ENCODE measurements around the gene TRRAP.

Gene TRRAP

DNA sequence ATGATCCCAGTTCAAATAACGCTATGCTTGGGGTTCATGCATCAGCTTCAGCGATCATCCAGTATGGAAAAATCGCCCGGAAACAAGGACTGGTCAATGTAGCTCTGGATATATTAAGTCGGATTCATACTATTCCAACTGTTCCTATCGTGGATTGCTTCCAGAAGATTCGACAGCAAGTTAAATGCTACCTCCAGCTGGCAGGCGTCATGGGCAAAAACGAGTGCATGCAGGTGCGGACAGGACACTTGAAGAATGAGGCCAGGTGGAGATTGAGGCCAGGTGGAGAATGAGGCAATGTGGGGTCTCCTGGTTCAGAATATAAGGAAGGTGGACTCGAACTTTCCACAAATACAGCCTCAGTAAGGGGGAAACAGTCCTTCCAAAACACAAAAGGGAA lies 105.8 kb downstream of the TRRAP start:
- no peak for DNase-seq (ENCODE audit: low read depth in 4 of 4, low spot score in 1 of 4)

DNA sequence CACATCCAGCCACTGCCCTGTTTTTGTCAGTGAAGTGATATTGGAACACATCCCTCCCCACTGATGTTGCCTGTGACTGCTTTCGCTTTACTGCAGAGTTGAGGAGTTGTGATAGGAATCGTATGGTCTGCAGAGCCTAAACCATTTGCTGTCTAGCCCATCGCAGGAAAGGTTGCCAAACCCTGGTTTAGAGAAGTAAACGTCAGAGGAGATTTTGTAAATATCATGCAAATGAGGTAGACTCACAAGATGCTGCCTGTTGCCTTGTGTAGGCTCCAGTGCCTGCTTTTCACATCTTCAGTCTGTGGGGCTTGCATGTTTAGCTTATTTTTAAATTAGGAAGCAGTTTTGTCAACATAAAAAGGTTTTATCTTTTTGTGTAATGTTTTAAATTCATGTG lies 107.1 kb downstream of the TRRAP start:
- no peak for DNase-seq (ENCODE audit: low read depth in 4 of 4, low spot score in 1 of 4)

DNA sequence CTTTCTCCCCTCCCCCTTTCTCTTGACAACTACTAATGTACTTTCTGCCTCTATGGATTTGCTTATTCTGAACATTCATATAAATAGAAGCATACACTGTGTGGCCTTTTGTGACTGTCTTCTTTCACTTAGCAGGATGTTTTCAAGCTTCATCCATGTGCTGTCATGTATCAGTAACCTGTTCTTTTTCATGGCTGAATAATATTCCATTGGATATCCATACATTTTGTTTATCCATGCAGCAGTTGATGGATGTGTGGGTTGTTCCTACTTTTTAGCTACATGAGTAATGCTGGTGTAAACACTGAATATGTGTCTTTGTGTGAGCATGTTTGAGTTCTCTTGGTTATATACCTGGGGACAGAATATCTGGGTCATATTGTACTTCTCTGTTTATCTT lies 107.6 kb downstream of the TRRAP start:
- DNase-seq (ENCODE audit: low read depth in 4 of 4, low spot score in 1 of 4) = no peak

DNA sequence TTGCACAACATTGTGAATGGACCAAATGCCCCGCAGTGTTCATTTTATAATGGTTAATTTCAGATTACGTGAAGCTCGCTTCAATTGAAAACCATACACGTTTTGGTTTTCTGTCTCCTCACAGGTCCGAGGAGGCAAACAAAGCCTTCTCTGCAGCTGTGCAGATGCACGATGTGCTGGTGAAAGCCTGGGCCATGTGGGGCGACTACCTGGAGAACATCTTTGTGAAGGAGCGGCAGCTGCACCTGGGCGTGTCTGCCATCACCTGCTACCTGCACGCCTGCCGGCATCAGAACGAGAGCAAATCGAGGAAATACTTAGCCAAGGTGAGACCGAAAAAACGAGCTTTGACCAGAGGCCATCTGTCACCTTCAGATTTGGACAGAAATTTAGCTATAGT lies 110.3 kb downstream of the TRRAP start:
- no peak for DNase-seq (ENCODE audit: low read depth in 4 of 4, low spot score in 1 of 4)

DNA sequence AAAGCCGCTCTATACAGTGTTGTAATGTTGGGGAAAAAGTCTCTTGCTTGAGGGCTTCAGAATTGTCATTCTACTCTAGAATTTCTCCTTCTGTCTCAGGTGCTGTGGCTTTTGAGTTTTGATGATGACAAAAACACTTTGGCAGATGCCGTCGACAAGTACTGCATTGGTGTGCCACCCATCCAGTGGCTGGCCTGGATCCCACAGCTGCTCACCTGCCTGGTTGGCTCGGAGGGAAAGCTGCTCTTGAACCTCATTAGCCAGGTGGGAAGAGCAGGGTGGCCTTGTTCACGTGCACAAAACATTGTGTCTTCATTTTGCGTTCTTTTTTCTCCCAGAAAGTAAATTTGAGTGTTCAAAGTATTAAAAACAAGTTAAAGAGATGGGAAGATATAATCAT lies 112.0 kb downstream of the TRRAP start:
- no peak for DNase-seq (ENCODE audit: low read depth in 4 of 4, low spot score in 1 of 4)

DNA sequence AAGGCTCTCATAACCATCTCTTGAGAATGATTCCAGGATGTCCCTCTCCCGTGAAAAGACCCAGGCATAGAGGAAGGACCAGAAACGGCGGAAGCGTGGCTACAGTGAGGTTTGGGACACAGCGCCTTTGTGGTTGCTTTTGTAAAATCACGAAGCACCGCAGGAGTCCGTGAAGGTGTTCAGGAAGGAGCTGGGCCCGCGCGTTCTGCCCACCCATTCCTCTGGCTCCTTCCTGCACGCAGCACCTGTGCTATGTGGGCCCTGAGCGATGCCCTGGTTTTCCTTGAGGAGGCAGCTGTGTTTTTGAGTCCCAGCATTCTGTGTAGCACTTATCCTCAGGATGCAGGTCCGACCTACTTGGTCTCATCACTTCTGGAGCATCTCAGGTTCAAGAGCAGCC lies 112.8 kb downstream of the TRRAP start:
- DNase-seq (ENCODE audit: low read depth in 4 of 4, low spot score in 1 of 4) = no peak

DNA sequence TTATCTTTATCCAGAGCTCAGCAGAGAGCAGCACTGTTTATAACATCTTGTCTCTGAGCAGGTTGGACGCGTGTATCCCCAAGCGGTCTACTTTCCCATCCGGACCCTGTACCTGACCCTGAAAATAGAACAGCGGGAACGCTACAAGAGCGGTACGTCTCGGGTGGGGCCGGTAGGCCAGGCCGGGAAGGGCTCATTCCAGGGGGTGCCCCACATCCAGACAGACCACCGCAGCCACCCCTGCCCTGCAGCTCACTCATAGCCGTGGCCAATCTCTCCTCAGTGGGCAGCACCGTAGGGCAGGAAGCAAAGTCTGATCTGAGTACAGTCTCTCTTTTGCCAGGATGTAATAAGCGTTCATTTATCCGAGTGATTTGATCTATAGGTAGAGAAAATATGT lies 113.7 kb downstream of the TRRAP start:
- no peak for DNase-seq (ENCODE audit: low read depth in 4 of 4, low spot score in 1 of 4)

DNA sequence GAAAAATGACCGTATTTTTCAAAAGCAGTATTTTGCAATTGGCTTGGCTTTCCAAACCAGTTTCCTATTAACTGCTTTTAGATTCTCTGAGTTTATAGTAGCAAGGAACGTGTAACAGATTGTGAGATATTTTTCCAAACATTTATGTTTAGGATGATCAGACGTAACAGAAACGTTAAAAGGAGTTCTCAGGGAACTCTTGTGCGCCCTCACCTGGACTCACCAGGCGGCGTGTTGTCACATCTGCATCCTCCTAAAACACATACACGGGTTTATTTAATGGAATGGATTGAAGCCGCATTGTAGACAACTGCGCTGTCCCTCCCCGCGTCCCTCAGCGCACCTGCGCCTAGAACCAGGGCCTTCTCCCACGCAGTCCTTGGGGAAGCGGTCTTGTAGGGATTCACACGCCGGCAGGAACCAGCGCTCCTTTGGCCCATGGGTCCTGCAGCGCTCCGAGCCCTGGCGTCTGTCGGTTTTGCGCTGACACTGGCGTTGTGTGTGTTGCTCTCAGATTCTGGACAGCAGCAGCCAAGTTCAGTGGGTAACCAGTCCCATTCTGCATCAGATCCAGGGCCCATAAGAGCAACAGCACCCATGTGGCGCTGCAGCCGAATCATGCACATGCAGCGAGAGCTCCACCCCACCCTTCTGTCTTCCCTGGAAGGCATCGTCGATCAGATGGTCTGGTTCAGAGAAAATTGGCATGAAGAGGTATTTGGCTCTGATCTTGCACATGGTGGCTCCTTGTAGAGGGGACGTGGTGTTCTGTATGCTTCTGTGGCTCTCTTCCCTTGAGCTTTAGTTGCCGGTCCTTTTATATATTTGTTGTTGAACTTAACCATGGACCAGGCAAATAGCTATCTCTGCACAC lies 114.9 kb downstream of the TRRAP start:
- no peak for DNase-seq (ENCODE audit: low read depth in 4 of 4, low spot score in 1 of 4)

DNA sequence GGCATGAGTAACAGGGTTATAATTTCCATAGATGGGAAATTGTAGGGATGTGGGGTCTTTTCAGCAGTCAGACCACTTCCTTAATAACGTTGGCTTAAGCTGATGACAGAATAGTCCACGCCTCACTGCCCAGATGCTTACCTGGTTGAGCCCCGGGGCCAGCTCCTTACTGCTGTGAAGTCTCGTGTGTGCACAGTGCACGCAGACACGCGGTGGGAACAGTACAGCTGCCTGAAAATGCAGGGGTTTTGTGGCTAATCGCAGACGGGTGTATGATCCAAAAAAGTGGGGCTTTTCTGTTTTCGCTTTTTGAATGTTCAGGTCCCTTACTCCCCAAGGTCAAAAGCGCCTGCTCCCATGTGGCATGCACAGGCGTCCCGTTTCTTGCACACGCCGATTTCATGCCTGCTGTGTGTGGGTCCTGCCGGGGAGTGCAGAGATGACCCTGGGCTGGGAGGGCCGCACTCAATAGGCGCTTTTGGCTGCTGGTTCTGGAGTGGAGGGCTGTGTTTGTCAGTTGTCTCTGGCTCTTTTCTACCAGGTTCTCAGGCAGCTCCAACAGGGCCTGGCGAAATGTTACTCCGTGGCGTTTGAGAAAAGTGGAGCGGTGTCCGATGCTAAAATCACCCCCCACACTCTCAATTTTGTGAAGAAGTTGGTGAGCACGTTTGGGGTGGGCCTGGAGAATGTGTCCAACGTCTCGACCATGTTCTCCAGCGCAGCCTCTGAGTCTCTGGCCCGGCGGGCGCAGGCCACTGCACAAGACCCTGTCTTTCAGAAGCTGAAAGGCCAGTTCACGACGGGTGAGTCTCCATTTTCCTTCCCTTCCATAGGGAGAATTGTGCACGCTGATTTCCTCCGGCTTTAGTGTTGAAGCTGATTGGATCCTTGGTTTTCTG lies 116.0 kb downstream of the TRRAP start:
- DNase-seq (ENCODE audit: low read depth in 4 of 4, low spot score in 1 of 4) = no peak

DNA sequence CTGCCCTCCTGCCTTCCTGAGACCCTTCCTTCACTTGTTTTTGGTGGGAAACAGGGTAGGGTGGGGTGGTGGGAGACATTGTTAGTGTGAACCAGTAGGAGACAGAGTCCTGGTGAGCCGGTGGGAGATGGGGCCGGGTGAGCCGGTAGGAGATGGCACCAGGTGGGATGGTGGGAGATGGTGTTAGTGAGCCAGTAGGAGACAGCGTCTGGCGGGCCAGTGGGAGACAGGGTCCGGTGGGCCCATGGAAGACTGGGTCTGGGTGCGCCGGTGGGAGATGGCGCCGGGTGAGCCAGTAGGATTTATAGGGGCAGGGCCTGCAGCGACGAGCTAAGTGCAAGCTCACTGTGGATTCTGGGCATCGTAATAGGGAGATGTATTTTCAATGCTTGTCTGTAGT lies 116.8 kb downstream of the TRRAP start:
- DNase-seq (ENCODE audit: low read depth in 4 of 4, low spot score in 1 of 4) = no peak

DNA sequence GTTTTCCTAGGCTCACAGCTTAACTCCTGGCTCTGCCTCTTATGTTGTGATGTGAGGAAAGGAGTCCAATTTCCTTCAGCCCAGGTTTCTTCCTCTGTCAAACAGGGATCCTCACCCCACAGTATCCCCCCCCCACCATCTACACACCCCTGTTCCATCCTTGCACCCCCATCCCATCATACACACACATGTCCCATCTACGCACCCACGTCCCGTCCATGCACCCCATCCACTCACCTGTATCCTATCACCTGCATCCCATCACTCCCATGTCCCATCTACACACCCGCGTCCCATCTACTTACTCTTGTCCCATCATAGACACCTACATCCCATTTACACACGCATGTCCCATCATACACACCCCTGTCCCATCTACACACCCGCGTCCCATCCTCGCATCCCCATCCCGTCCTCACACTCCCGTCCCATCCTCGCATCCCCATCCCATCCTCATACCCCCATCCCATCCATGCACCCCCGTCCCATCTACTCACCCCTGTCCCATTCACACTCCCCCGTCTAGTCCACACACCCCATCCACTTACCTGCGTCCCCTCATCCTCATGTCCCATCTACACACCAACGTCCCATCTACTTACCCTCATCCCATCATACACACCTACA lies 117.3 kb downstream of the TRRAP start:
- DNase-seq (ENCODE audit: low read depth in 4 of 4, low spot score in 1 of 4) = no peak

DNA sequence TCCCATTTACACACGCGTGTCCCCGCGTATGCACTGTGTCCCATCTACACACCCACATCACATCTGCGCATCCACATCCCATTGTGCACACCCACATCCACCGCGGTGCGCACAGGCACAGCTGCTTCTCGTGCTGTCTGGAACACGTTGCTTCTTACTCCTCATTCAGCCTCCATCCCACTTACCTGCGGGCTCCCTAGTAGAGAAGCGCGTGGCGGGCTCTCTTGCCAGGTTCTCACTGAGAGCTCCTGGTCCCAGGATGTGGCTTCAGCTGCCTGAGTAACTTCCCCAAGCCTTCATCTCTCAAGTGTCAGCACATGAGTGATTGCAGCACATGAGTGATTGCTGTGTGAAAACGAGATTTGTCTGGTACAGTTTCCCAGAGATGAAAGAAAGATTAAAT lies 117.8 kb downstream of the TRRAP start:
- no peak for DNase-seq (ENCODE audit: low read depth in 4 of 4, low spot score in 1 of 4)

DNA sequence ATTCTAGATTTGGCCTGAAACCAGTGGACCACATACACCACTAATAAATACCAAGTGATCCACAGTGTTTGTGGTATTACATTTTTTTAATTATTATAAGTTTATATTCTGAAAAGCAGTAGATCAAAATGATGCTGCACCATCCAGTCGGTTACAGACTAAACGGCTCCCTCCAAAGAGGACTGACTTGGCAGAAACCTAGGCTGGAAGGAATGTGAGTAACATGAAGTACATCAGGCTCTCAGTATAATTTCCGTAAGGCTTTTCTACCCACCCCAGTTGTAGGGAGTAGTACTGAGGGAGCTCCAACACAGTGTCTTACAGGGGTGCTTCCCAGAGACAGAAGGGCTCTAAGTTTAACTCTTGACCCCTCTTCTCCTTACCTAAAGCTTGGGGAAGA lies 119.5 kb downstream of the TRRAP start:
- DNase-seq (ENCODE audit: low read depth in 4 of 4, low spot score in 1 of 4) = no peak

DNA sequence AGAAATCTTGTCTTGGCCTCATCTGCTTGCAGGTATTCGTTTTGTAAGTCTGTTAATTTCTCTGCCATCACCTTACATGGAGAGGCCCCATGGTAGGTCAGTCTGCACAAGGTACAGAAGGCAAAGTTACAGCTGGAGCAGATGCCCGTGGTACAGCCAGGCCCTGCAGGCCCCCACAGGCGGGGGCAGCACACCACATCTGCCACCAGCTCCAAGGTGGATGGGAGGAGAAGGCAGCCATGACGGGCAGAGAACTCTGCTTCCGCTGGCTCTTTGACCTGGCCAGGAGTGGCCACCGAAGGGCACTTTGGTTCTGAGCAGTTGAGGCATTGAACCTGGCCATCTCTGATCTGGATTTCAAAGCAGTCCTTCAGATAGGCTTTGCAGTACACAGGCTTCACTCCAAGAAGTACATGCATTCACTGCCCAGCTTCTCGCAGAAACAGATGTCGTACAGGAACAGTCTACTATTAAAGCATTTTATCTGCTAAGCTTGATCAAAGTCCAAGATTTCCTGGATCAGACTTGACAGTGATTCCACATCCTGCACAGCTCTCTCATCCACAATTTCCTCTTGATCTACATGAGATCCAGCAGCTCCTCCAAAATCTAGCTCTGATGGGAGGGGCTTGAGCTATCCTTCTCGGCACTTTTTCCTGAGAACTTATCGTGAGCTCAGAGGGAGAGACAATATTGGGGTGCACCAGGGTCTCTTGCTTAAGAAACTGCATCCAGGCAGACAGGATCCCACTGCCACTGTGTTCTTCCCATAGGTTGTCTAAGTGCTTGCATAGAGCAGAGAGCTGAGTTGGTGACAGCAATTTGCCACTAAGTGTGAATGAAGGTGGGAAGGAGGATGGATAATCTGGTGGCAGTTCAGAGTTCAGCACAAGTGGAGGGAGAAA lies 120.7 kb downstream of the TRRAP start:
- DNase-seq (ENCODE audit: low read depth in 4 of 4, low spot score in 1 of 4) = no peak

DNA sequence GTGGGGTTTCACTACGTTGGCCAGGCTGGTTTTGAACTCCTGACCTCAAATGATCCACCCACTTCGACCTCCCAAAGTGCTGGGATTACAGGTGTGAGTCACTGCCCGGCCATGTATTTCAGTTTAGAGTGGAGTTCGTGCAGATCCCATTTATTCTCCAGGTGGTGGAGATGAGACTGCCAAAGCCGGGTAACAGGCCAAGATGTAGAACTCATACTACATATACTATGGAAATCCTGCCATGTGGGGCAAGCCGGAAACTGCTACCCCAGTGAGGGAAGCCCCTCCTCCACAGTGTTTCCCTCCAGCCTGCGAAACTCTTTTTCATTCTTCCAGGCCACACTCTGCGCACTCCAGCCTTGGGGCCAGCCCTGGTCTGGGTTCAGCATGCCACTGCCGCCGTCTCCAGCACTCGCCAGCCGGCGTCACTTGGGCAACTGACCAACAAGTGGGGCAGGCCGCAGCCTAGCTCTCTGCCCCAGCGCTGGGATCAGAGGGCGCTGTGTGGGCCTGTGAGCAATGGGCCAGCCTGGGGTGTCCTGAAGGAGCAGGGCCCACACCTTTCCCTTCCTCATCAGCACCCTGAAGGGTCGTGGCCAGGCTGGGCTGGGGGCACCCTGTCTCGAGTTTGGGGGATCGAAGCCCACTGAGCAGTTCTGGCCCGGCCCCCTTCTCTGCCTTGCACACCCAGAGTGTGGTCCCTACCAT lies 122.0 kb downstream of the TRRAP start:
- no peak for DNase-seq (ENCODE audit: low read depth in 4 of 4, low spot score in 1 of 4)

DNA sequence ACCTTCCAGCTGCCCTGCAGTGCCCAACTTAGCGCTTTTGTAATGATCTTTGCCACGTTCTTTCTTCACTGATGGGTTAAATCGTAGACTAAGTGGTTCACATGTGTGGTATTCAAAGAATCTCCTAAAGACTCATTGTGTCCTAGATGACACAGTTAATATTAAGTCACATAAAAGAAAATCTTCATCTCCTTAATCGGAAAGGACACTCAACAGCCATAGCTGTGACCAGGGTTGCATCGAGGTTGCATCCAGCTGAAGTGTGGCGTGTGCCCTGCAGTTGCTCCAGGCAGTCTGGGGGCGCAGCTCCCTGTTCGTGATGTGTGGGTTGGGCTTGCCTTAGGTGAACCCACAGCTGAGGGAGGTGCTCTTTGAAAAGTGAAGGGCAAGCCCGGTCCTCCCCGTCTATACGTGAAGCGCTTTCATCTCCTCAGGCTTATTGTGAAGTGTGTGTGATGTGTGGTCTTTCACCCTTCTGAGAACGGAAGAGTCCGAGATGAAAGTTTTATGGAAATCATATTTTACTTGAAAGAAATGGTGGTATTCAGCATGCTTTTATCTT lies 122.7 kb downstream of the TRRAP start:
- no peak for DNase-seq (ENCODE audit: low read depth in 4 of 4, low spot score in 1 of 4)

DNA sequence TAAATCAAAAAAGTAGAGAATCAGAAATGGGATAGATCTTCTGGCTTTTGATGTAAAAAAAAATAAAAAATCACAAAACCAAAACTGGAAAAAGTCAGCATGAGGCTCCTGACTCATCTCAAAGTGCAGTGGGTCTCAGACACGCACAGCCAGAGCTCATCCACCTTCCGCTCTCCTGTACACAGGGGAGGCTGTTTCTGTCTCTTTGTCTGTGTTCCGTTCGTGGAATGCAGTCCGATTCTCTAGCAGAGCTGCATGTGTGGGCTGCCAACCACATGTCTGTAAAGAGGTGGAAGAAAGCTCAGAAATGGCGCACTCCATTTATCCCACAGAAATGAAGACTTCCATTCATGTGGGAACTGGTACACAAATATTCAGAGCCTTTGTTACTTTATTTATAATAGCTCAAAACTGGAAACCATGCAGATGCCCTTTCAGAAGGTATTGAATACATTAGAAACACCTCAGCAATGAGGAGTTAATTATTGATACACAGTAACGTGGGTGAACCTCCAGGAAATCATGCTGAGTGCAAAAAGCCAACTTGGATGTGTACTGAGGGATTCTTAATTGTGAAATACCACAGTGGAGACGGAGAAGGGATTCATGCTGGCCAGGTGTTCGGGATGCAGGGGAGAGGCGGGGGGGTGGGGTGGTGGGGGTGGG lies 123.3 kb downstream of the TRRAP start:
- no peak for DNase-seq (ENCODE audit: low read depth in 4 of 4, low spot score in 1 of 4)

DNA sequence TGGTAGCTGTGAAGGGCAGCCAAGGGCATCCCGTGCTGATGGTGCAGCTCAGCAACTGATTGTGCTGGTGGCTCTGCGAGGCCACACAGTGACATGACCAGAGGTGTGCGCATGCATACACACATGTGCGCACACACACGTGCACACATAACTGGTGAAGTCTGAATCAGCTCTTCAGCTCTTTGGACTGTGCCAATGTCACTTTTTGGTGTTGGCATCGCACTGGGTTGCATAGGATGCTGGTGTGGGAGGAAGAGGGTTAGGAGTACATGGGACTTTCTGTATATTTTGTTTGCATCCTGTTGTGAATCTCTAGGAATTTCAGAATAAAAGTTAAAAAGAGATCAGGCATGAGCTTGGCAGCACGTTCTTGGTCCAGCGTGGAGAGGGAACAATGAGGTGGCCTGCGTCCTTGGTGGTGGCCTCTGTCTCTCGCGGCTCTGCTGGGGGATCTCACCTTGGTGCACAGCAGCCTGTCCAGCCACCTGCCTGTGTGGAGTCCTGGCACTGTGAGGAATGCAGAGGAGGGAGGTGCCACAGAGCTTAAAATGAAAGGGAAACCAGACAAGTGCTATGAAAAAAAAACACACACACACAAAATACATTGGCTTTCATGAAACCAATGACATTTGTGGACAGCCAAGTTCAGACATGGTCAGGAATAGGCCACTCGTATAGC lies 124.0 kb downstream of the TRRAP start:
- no peak for DNase-seq (ENCODE audit: low read depth in 4 of 4, low spot score in 1 of 4)

DNA sequence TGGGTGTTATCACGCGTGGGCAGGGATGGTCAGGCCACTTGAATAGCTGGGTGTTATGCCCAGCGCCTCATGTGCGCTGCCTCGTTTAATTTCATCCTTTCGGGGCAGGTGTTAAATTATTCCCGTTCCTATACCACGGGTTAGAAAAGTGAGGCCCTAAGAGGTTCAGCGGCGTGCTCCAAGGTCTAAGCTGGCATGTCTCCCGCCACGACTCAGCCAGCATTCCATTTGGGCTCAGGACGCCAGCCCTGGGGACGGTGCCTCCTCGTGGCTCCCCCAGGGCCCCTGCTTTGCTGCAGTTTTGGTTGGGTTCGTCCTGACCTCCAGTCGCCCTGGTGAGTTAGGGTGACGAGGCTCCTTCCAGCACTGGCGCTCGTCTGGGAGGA lies 124.5 kb downstream of the TRRAP start:
- no peak for DNase-seq (ENCODE audit: low read depth in 4 of 4, low spot score in 1 of 4)

All from stimulated activated CD4-positive, alpha-beta T cell treated with anti-CD3 and anti-CD28 coated beads, Interleukin-1b, Interleukin-23, amount 100 ng/mL, for 24 hours (primary cell).